Globus pallidus (tissue), 1 donor: ENCODE results near the gene FRMD5.
A peak's percentile ranks its signal among the peaks of the same experiment; 100 is the strongest.
"Not testable (repeated sequence)": the region's sequence is repeated elsewhere in the genome, so short reads cannot be mapped to it uniquely, and the experiment has no call there.

ENCODE experiments used
- DNase-seq: peaks from one replicate; pipeline ENCODE4 v3.0.0-alpha.2; 2015; ENCODE audit warnings: low spot score

FRMD5 gene

DNA sequence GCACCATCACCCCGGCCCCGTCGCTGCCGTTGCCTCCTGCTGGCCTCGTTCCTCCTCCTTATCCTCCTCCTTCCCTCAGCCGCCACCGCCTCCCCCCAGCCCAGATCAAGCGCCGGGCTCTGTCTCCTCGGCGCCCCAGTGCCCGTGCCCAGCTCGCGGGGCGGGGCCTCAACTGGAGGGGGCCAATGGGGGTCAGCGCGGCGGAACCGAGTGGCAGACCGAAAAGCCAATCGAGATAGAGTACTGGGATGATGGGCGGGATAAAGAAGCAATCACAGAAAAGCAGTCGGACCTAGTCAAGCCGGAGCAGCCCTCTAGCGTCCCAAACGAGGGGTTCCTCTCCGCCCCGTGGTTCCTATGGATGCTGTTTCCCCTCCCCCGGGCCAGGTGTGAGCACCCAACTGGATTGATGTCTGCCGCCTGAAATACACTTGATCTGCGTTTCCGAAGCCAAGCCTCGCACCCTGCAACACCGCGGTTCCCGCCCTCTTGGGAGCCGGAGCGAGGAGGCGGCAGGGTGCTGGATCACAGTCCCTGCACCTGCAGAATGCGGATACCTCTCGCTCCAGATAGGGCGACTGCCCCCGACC is at the start of gene FRMD5:
FRMD5 (minus strand) TSS at position 121 of the 590 bp plus-strand sequence.
- DNase-seq, result peak; percentile 97

GRCh38 chr15:44243829-44244228 is 48.8 kb upstream of the FRMD5 start:
- DNase-seq, result peak; percentile 33

- DNase-seq, result peak; percentile 26
Measured at GRCh38 chr15:44243141-44243540, 48.1 kb upstream of the FRMD5 start.

GRCh38 chr15:44231842-44232241 is 36.8 kb upstream of the FRMD5 start:
- DNase-seq, result no peak

- DNase-seq, result not testable (repeated sequence)
Measured at GRCh38 chr15:44229301-44229700, 34.2 kb upstream of the FRMD5 start.

- DNase-seq, result no peak
Measured at GRCh38 chr15:44227584-44227983, 32.5 kb upstream of the FRMD5 start.

GRCh38 chr15:44227001-44227400 is 31.9 kb upstream of the FRMD5 start:
- not testable (repeated sequence) for DNase-seq

DNA sequence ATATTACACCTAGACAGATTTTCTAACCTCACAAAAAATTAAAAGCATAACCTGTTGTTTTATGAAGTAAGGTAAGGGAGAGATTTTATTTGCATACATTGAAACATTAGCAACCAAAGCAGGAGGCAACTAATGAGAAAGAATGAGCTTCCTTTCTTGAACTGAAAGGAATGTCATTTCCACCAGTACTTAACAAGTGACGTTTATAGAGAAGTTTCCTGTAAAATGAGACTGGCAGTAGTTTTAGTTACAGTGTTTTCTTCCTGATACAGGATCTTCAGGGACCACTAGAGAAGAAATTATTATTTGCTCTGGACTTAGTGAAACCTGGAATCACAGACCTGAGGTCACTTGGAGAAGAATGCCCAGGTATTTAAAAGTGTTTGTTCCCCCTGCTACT is 27.4 kb upstream of the FRMD5 start:
- no peak for DNase-seq

GRCh38 chr15:44219073-44219472 is 24.0 kb upstream of the FRMD5 start:
- DNase-seq, result peak; percentile 74

- DNase-seq, result no peak
Measured at GRCh38 chr15:44216958-44217357, 21.9 kb upstream of the FRMD5 start.

DNA sequence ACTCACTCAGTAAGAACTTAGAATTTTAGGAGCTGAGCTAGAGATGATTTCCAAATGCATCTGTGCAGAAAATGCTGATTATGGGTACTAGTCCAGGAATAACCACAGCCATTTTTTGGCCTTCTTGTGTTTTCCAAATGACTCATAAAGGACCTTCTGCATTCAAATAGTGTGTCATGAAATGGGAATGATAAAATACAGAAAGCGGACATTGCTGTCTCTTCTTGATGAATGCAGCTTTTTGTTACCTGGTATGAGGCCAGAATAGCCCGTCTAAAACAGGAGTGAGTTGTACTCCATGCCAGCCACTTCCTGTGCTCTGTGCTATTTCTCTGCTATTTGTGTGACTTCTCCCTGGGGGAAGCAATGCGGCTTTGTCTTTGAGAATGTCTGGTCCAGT is 20.5 kb upstream of the FRMD5 start:
- DNase-seq, result no peak

GRCh38 chr15:44208956-44209355 is 13.9 kb upstream of the FRMD5 start:
- DNase-seq, result no peak

DNA sequence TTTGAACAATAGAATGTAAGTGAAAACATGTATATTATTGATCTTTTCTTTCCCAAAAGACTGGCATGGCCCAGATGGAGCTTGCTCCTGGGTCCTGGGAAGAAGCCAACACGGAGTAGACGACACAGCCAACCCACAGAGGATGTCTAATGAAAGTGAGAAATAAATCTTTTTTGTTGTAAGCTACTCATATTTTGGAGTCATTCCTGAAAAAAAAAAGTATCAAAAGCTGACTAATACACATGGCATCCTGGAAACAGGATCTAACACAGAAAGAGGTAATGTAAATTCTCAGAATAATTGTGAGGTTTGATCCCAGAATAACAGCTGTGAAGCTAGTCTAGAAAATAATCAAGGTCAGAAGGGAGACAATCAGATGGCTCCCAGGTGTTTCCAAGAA is 12.6 kb upstream of the FRMD5 start:
- no peak for DNase-seq

- DNase-seq, result no peak
Measured at GRCh38 chr15:44199393-44199792, 4.3 kb upstream of the FRMD5 start.

- peak; percentile 47 for DNase-seq
Measured at GRCh38 chr15:44194323-44195150, 534 bp downstream of the FRMD5 start.

GRCh38 chr15:44193651-44194322 is 1.3 kb downstream of the FRMD5 start:
- peak; percentile 78 for DNase-seq

DNA sequence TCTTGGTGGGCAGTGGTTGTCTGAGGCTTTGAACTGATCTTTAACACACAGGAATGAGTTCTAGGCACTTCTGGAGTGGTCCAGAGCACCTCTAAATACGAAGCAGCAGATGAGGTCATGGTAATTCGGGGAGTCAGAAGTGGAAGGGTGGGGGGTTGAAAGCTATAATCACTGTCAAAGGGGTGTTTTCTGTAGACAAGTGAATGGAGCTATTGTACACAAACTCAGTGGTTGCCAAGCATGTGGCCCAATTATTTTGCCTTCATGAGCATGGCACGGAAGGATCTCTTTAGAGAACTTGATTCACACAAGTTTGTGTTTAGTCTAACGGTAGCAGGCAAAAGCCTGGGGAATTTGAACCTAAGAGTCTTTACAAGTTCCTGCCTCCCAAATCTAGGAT is 6.3 kb downstream of the FRMD5 start:
- DNase-seq, result peak; percentile 97

DNA sequence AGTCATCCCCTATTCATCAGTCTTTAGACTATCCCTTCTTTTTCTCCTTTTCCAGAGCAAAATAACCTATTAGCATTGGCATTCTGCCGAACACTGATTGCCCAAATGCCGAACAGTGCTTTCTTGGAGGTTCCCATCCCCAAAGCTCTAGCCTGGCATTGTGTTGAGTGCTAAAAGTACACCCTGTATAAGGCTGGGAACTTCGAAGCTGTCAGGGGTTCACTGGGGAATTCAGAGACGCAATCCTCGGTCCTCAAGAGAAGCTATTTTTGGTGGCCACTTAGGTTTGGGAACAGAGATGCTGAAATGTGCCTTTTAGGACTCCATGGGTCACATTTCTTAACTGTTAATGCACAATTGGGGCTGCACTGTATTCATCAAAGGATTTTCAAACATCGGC is 8.4 kb downstream of the FRMD5 start:
- DNase-seq, result peak; percentile 49

DNA sequence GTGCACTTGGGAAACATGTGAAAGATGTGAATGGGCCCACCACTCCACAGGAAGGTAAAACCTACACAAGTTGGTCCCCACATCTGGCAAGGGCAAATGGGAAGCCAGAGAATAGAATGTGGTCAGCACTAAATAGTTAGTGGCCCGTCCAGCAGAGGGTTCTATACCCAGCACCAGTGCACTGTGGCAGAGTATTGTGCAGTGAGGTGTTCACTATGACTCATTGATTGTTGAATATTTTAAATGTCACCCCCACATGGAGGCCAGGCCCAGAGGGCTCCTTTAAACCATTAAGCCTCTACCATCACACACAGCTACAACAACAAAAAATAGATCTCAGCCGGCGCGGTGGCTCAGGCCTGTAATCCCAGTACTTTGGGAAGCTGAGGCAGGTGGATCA is 11.7 kb downstream of the FRMD5 start:
- DNase-seq, result no peak

DNA sequence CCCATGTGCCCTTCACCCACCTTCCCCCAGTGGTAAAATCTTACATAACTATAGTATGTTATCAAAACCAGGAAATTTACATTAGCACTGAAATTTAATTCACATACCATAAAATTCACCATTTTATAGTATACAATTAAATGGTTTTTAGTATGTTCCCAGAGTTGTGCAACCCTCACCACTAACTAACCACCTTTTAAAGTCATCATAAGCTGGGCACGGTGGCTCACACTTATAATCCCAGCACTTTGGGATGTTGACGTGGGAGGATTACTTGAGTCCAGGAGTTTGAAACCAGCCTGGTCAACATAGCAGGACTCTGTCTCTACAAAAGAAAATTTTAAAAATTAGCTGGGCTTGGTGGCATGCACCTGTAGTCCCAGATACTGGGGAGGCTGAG is 13.7 kb downstream of the FRMD5 start:
- DNase-seq, result no peak

- DNase-seq, result no peak
Measured at GRCh38 chr15:44177139-44177538, 17.9 kb downstream of the FRMD5 start.

DNA sequence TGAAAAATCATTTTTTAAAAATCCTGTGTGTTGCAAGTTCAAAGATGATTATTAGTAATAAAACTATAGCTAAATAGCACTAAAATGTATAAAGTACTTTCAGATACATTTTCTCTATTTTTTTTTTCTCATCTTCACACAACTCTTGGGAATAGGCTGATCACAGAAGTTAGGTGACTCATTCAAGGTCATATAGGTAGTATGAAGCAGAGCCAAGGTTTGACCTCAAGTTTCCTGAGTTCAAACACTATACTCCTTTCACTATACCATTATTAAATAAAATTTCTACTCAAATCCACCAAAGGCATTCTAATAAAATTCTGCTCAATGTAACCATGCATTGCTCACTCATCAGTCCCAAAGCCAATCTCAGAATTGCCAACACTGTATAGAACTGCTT is 21.3 kb downstream of the FRMD5 start:
- DNase-seq, result no peak

GRCh38 chr15:44163370-44163769 is 31.7 kb downstream of the FRMD5 start:
- DNase-seq, result no peak
